NCI-H2029 treated with DMSO at 0.1 percent for 48 hours (cell line): ENCODE measurements around the gene GRK6.
"Not testable (repeated sequence)": the region's sequence is repeated elsewhere in the genome, so short reads cannot be mapped to it uniquely, and the experiment has no call there.

Experiments
- DNase-seq: peaks from one replicate; lab custom pipeline; 2025; lab: John Stamatoyannopoulos, UW

GRK6 gene

DNA sequence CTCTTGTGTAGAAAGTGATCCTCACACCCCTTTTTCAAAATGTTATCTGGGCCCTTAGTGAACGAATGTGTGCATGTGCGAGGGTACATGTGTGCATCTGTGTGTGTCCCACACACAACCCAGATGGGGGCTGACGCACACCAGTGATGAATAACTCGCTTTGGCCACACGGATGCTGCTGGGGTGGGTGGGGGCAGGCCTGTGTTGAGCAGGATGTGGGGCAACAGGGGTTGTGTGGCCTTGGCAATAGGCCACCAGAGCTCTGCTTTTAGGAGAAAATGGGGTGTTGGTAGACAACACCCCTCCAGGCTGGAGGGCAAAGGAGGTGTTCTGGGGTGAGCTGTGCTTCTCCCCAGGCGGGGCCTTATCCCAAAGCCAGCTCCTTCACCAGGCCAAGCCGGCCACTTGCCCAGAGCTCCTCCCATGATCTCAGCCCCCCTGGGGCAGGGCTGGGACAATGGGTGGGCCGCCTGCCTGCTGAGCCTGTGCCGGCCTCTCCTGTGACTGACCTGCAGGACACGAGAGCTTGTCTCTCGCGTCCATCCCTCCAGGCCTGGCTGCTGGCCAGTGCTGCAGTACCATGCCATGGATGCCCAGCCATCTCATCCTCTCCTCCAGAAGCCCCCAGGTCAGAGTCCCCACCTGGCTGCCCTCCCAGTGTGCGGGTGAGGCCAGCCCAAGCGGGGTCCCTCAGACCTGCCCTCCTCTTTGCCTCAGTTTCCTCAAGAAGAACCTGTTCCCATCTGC lies 45.3 kb downstream of the GRK6 start:
- DNase-seq, result no peak

DNA sequence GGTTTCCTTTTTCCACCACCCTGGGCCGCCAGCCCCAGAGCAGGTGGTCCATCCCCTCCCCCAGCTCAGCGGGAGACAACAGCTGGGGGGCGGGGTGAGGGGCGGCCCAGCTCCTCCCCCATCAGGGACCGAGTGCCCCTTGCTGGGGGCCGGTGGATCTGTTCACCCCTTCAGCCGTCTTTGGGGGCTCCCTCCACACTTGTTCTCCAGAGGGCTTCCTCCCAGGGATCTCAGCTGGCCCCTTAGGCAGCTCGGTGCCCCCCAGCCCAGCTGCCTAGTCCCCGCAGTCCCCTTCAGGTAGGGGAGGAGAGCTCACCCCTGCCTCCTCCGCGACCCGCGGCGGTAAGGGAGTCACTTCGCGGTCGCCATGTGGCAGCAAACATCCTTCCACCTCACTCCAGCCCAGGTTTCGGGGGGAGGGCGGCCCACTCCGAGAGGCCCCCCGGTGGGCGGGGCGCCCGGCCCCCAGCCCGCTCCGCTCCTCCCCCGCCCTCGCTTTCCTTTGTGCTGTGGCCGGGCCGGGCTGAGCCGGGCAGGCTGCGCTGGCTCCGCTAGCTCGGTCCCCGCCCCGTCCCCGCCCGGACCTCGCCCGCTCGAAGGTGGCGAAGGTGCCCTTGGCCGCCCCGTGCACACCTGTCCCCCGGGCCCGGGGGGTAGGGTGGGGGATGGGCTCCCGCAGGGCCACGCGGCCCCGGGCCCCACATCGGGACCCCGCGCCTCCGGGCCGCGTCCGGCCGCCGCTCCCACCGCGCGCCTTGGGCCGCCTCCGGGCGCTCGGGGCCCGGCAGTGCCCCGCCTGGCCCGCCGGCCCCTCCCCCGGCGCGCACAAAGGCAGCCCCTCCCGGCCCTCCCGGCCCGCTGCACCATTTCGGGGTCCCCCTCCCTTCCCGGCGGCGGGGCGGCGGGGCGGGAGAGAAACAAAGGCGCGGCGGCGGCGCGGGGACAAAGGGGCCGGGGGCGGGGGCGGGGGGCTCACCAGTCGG lies 46.3 kb downstream of the GRK6 start:
- DNase-seq, result no peak

DNA sequence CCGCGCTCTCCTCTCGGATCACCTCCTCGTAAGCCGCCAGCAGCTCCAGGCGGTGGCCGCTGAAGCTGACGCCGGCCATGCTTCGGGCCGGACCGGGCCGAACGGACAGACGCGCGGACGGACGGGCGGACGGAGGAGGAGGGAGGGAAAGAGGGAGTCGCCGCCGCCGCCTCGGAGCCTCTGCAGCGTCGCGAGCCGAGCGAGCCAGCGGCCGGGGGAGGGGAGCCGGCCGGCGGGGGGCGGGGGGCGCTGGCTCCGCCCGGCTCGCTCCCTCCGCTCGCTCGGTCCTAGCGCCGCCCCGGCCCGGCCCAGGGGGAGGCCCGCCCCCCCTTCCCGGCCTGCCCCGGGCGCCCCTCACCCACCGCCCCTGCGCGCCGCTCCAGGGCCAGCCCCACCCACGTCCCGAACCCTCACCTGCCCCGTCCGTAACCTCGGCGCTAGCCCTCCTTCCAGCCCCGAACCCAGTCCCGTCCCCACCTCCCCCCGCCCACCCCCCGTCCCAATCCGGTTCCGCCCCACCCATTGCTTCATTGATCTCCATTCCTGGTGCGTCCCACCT lies 47.0 kb downstream of the GRK6 start, which contains the start of gene DBN1:
DBN1 (minus strand) TSS at position 192 of the 559 bp plus-strand sequence; CDS start at position 79, 113 bp downstream.
- no peak for DNase-seq

DNA sequence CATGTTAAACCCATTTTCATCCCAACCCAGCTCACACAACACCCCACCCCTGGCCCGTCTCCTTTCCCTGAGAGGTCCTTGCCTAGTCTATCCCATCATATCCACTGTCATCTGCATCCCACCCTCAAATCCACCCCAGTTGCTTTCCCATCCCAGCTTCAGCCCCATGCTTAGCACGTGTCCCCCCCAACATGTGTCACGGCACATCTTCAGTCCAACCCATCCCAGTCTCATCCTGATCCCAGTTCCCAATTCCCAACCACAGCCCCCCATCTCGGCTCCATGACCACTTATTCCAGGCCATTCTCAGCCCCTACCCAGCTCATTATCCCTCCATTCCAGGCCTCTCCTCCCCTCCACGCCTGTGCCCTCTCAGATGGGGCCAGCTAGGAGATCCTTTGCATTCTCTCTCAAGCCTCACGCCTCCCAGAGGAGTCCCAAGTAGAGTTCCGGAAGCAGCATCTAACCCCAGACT lies 47.6 kb downstream of the GRK6 start:
- DNase-seq, result no peak

DNA sequence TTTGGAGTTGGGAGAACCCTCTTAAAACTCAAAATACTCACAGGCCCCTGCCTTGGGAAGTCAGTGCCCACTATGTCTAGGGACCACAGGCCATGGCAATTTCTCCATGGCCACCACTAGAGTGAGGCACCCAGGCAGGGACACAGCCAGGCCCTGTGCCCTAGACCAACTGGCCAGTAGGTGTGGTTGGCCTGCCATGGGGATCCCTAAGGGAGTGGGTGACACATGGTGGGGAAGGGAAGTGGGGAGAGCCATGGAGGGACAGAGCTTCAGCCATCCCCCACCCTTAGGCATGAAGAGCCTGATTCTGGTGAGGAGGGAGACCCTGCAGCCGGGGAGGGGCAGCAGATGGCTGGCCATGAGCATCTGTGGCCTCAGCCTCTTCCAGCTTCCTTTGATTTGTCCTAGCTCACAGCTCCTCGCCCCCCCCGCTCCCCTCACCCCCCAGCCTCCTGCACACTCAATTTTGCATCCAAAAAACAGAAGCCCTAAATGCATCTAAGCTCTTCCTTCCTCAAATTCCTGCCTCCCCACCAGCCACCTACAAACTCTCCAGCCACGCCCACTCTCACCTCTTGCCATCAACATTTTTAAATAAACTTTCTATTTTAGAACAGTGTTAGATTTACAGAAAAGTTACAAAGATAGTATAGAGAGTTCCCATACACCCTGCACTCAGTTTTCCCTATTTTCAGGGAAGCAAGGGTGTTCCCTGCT lies 48.5 kb downstream of the GRK6 start:
- DNase-seq, result no peak

DNA sequence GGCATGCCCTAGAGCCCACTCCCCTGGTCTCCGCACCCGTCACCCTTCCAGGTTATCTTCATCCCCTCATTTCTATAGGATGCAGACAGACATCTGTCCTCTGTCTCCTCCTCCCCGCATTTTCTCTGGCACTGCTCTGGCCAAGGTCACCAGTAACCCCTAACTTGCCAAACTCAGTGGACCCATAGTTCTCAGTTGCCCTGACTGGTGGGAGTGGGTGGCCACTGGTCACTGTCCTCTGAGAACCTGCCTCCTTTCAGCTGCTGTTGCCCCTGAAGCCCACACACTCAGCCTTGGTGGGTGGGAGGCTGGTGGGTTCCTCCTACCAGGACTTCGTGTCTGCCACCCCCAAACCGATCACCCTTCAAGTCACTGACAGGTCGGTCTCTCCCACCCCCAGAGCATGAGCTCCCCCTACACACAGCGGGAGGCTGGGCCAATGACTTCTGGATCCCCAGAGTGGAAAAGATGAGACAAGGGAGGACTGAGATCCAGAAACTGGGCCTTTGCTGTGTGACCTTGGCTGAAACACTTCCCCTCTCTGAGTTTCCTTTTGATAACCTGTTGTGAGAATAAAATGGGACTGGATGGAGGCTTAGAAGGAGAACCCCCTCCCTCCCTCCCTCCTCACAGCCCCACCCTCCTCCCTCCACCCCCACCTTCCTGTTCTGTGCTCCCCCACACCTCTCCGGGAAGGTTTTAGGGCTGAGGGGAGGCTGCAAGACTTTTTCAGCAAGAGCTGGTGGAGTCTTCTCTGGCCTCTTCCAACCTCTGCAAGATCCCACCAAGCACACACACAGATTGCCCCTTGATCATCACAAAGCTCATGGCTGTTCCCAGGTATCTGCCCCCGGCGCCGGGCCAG lies 49.3 kb downstream of the GRK6 start:
- DNase-seq, result no peak

DNA sequence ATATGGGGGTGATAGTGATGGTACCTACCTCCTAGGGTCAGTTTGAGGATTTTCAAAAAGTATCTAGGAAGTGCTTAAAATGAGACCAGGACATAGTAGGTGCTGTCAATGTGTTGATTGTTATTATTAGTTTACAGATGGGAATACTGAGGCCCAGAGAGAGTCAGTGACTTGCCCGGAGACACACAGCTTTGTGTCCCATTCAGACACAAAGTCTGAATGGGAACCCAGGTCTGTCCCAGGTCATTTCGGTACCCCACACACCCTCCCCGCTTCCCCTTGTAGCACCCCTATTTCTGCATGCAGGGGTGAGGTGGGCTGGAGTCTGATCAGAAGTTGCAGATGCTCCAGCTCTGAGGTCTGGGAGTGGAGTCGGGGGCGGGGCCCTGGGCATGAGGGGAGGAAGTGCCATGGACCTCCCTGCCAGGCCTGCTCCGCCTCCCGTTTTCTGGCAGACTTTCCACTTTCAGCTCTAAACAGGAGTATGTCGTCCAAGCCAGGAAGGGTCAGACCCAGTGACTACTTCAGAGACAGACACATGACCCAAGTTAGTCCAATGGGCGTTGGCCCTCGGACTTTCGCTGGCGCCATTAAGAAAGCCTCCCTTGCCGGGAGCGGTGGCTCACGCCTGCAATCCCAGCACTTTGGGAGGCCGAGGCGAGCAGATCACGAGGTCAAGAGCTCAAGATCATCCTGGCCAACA lies 50.2 kb downstream of the GRK6 start:
- no peak for DNase-seq

DNA sequence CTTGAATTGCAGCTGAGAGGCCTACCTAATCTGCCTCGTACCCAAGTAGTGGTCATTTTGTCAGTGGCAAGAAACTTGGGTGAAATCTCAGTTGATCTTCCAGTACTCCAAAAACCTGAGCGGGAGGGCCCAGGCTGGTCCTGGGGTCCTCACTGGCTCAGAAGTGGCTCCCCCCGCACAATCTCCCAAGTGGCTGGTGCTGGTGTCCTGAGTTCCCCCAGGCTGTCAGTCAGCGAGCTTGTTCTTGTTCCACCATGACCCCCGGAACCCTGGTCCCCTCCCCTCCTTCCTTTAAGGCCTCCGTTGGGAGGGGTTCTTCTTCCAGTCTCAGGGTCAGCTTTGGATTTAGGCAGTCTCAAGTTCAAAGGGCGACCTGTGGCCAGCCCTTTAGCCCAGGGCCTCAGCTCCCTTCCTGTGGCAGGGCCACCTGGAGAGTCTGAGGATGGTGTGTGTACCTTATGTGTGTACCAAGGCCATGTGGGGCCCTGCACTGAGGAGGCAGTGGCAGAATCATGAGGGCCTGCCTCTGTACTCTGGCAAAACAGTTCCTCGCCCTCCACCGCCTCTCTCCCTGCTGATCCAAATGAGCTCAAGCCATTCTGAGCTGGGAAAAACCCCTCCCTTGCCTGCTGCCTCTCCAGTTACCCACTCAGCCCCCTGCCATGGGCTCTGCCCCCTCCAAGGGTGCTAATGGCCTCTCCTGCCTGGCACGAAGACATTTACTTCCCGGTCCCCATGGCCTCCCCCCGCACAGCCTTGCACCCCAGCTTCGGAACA lies 51.4 kb downstream of the GRK6 start:
- no peak for DNase-seq

DNA sequence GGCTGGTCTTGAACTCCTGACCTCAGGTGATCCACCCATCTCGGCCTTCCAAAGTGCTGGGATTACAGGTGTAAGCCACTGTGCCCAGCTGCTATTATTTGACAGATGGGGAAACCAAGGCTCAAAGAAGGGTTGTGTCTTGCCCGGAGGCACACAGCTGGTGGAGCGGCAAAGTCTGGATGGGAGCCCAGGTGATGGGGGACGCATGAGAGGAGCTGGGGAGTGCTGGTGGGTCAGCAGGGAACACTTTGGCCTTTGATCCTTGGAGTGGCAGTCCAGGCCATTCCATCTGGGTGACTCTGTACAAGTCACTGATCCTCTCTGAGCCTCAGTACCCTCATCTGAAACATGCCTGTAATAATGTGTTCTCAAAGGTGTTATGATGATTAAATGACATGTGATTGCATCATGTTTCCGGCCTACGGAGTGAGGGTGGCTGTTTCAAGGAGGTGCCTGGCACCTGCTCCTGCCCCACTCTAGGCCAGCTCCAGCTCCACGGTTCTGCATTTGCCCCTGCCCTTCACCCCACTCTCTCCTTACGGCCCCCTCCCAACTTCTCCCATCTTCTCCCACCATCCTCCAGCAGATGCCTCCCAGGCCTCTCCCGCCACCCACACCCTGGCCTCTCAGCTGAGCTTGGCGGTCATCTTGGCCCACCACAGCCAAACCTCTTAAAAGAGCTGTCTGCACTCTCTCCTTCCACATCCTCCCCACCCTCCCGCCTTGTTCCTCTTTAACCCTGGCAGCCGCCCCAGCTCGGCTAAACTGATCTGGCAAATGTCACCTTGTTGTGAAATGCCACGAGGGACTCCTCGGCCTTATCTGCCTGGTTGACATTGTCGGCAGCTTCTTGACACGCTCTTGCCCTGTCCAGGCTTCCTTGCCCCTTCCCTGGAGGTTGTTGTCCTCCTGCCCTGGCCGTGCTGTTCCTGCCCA lies 52.5 kb downstream of the GRK6 start:
- DNase-seq, result peak; percentile 71

DNA sequence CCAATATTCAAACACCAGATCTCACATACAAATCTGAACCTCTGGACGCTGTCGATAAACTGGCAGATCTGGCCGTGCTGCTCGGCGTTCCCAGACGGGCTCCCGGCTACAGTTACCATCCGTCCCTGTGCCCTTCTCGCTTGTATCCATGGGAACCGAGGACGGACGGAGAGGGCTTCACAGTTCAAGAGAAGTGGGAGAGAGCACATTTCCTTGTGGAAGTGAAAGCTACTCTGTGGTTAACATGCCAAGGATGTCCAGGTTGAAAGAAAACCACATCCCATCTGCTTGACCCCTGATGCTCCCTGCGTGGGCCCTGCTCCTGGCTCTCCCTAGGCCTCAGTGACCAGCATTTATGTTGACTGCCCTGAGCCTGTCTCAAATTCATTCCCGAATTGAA lies 53.3 kb downstream of the GRK6 start:
- DNase-seq, result peak; percentile 53

DNA sequence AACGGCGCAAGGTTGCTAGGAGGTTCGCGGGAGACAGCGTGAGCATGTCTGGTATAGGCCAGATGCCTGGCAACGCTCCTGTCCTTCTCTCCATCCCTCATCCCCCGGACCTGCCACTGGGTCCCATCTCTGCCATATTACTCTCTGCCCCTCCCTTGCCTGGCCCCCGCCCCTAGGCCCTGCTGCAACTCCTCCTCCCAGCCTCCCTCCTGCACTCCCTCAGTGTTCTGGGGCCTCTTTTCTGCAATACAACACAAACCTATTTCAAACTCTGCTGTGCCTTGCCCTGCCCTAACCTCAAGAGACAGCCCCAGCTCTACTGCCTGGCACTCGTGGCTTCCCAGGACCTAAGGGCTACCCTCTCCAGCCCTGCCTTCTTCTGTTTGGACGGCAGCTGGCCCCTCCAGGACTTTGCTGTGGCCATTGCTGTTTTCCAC lies 55.9 kb downstream of the GRK6 start:
- DNase-seq, result no peak

DNA sequence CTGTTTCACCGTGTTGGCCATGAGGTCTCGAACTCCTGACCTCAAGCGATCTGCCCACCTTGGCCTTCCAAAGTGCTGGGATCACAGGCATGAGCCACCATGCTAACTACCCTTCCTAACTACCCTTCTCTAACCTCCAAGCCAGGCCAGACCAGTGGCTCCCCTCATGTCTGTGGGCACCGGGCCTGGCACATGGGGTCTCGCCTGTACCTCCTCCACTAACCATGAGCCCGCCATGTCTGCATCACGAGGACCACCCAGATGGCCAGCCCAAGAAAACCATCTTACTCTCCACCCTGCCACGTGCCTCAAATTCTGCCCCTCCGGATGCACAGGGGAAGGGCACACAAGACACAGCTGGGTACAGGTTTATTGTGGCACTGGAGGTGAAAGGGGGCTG lies 56.6 kb downstream of the GRK6 start:
- no peak for DNase-seq

DNA sequence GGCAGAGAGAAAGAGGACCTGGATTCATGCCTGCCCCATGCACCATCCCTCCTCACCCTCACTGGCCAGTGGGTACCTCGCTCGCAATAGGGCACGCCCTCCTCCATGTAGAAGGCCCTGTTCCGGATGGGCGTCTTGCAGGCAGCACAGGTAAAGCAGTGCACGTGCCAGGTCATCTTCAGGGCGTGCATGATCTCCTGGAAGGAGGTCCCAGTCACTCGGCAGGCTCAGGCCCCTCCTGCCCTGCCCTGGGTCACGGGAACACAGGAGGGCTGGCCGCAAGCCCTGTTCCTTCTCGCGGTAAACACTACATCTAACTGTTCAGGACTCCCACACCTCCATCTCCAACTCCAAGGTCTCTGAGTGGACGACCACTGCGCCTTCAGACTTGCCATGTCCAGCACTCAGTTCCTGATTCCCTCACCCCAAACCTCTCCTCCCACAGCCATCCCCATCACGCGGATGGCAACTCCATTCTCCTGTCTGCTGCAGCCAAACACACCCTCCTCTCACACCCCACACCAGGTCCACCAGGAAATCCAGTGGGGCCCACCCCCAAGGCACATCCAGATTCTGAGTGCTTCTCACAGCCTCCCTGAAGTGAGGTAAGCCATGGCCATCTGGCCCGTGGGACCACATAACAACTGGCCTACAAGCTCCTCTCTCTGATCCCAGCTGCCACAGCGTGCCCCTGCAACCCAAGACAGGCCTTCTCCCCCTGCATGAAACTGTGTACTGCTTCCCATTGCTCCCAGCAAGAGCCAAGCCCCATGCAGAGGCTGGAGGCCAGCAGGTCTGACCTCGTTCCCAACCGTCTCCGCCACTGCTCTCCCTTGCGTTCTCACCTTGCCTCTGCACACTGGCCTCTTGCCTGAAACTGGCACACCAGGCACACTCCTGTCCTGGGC lies 57.8 kb downstream of the GRK6 start:
- DNase-seq, result no peak

DNA sequence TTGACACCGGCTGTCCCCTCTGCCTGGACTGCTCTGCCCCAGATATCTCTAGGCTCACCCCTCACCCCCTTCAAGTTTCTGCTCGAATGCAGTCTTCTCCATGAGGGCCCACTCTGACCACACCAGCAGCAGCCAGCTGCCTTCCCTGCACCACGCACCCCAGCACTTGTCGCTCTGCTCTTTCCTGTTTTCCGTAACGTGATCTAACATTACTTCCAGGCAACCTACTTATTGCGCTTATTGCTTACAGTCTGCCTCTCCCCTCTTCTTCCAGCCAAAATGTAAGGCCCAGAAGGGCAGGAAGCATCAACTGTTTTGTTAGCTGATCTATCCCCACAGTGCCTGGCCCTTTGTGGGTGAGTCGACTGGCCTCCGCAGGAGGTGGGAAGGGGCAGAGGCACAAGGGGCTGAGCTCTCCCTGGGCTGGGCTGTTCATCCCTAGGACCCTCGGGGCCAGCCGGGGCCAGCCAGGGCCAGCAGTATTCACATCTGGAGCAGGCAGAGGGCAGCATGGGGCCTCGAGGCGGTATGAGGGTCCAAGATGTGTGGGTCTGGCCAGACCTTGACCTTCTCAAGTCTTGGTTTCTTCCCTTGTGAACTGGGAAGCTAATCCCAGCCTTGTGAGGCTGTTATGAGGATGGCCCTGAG lies 58.5 kb downstream of the GRK6 start:
- DNase-seq, result no peak

DNA sequence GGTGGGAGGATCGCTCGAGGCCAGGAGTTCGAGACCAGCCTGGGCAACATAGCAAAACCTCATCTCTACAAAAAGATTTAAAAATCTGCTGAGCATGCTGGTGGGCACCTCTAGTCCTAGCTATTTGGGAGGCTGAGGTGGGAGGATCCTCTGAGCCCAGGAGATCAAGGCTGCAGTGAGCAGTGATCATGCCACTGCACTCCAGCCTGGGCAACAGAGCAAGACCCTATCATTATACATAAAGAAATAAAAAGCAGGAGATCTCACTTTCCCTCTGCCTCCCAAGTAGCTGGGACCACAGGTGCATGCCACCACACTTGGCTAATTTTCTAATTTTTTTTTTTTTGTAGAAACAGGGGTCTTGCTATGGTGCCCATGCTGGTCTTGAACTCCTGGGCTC lies 59.3 kb downstream of the GRK6 start:
- not testable (repeated sequence) for DNase-seq

DNA sequence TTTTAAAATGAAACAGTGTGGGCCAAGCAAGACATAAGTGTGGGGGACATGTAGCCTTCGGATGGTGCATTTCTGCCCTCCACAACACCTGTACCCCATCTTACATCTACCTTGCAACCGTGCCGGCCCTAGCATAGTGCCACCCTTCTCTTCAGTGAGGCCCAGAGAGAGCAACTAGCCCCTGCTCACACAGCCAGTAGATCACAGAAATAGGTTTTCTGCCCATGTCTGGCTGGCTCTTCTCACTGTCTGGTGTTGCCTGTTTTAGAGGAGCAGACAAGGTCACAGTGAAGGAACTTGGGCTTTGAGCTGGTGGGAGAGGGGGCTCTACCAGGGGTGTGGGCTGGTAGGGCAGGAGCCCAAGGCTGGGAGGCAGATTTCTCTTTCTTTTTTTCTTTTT lies 59.8 kb downstream of the GRK6 start:
- no peak for DNase-seq

DNA sequence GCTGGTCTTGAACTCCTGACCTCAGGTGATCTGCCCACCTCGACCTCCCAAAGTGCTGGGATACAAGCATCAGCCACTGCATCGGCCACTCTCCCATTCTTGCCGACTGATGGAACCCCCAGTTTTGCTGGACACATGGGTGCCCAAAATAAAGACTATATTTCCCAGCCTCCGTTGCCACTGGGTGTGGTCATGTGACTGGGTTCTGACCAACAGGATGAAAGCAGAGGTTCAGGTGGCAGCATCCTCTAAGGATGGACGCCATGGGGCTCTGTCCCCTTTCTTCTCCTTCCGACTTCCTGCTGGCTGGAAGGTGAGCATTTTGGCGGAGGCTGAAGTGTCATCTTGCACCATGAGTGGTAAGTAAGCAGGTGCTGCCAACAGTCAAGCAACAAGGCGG lies 60.7 kb downstream of the GRK6 start:
- no peak for DNase-seq
